ENCODE data around the gene C16orf74. TPM values are rescaled to one million over a fixed set of nuclear protein-coding genes. Genes with fewer than 3 reads are reported as not detected.

The C16orf74 gene
- polyA plus RNA-seq, 1 donor (not counting 4 experiments of a cell fraction or from before 2014, with no cell fraction given), result 35.3 TPM

DNA sequence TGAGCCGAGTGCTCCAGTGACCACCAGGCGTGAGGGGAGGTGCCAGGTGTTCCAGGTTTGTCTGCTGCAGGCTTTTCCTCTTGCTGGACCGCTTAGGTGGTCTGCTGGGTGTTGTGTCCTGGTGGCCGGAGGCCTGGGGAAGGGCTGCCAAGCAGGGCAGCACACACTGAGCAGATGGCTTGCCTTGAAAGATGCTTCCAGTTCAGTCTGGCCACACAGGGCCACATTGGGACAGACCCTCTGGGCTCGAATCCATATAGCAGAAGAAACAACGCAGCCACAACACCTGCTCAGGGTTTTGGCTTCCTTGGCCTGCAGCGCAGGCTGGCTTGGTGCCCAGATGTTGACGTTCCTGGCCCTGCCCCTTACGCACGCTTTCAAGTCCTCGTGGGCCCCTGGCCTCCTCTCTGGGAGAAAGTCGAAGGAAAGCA is 87.0 kb downstream of the C16orf74 start:
- H3K4me3 ChIP-seq (ENCODE audit: control insufficient read depth in 2 of 3, extremely low read depth in 1 of 3, insufficient read depth in 2 of 3, low read depth in 1 of 3, low read length in 3 of 3), result no peak overlapping the region
- H3K4me1 ChIP-seq (ENCODE audit: control insufficient read depth, extremely low read depth, insufficient read depth, low read length), result no peaks in the 10 kb centered on the region
- TF ChIP-seq, protein P1, sequence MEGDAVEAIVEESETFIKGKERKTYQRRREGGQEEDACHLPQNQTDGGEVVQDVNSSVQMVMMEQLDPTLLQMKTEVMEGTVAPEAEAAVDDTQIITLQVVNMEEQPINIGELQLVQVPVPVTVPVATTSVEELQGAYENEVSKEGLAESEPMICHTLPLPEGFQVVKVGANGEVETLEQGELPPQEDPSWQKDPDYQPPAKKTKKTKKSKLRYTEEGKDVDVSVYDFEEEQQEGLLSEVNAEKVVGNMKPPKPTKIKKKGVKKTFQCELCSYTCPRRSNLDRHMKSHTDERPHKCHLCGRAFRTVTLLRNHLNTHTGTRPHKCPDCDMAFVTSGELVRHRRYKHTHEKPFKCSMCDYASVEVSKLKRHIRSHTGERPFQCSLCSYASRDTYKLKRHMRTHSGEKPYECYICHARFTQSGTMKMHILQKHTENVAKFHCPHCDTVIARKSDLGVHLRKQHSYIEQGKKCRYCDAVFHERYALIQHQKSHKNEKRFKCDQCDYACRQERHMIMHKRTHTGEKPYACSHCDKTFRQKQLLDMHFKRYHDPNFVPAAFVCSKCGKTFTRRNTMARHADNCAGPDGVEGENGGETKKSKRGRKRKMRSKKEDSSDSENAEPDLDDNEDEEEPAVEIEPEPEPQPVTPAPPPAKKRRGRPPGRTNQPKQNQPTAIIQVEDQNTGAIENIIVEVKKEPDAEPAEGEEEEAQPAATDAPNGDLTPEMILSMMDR (optimal IDR thresholded peaks at IDR 0.05 in 1 of 3, IDR thresholded peaks at IDR 0.05 in 1 of 3, conservative IDR thresholded peaks at IDR 0.05 in 1 of 3; ENCODE audit: extremely low read depth in 1 of 3, insufficient read depth in 2 of 3, low read length in 3 of 3), result no peak
- TF ChIP-seq EZH2 (IDR thresholded peaks at IDR 0.05; ENCODE audit: low read length), result no peak
- H3K9me1 ChIP-seq (ENCODE audit: control insufficient read depth, extremely low read depth, insufficient read depth, low read length), result no peaks in the 10 kb centered on the region
- no peak overlapping the region for H2AFZ ChIP-seq (ENCODE audit: control insufficient read depth, low read length)
- no peak overlapping the region for H3K4me2 ChIP-seq (ENCODE audit: control insufficient read depth, extremely low read depth, insufficient read depth, low read depth, low read length)
- H3K9me3 ChIP-seq (ENCODE audit: control insufficient read depth, low read depth, low read length), result no peaks in the 10 kb centered on the region
- no peaks in the 10 kb centered on the region for H3K27me3 ChIP-seq (ENCODE audit: control insufficient read depth, extremely low read depth, insufficient read depth, low read length)
- H3K27ac ChIP-seq (ENCODE audit: control insufficient read depth, insufficient read depth, low read length), result no peak overlapping the region
- no peak overlapping the region for H3K9ac ChIP-seq (ENCODE audit: control insufficient read depth, extremely low read depth, insufficient read depth, low read length)
- peaks cover 25 to 46% of the 10 kb centered on the region in 2 experiments for H3K36me3 ChIP-seq (ENCODE audit: control insufficient read depth in 2 of 2, extremely low read depth in 1 of 2, insufficient read depth in 2 of 2, low read length in 2 of 2)
- dilution Hi-C loops (cut with MboI; ENCODE audit: extremely low pct_ligation_motif_present, low sequenced_read_pairs), result no loop called here
- peaks cover 3% of the 10 kb centered on the region for H4K20me1 ChIP-seq (ENCODE audit: control insufficient read depth, extremely low read depth, insufficient read depth, low read length)
- no peak for FAIRE-seq
- no peak for DNase-seq (ENCODE audit: low read depth, low spot score)
- H3K79me2 ChIP-seq (ENCODE audit: control insufficient read depth, insufficient read depth, low read length), result no peaks in the 10 kb centered on the region

DNA sequence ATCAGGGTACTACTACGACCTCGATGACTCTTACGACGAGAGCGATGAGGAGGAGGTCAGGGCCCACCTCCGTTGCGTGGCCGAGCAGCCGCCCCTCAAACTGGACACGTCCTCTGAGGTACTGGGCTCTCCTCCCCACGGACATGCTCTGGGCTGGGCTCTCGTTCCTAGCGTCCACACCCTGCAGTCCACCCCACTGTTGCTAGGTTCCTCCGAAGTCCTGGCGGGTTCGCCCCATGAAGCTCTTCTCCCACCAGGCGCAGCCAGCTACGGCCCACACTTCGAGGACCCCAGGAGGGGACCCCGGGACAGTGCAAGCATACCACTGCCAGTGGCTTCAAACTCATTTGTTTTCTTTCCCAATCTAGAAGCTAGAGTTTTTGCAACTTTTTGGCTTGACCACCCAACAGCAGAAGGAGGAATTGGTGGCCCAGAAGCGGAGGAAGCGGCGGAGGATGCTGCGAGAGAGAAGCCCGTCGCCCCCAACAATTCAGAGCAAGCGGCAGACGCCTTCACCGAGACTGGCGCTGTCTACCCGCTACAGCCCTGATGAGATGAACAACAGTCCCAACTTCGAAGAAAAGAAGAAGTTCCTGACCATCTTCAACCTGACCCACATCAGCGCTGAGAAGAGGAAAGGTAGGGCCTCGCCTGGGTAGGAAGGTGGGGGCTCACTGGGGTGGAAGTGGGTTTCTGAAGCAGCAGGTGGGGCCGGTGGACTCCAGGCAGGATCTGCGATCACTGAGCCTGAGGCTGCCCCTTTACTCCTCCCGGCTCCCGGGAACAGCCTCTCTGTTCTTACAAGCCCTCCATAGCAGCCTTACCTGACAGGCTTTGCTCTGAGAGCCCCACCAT is 87.7 kb downstream of the C16orf74 start:
- Histone ChIP-seq H3K27ac (ENCODE audit: control insufficient read depth, insufficient read depth, low read length) (no peak overlapping the region), H3K27me3 (ENCODE audit: control insufficient read depth, extremely low read depth, insufficient read depth, low read length) (no peaks in the 10 kb centered on the region), H3K4me1 (ENCODE audit: control insufficient read depth, extremely low read depth, insufficient read depth, low read length) (no peaks in the 10 kb centered on the region), H3K4me3 (ENCODE audit: control insufficient read depth in 2 of 3, extremely low read depth in 1 of 3, insufficient read depth in 2 of 3, low read depth in 1 of 3, low read length in 3 of 3) (no peak overlapping the region), H3K9me3 (ENCODE audit: control insufficient read depth, low read depth, low read length) (no peaks in the 10 kb centered on the region), H3K4me2 (ENCODE audit: control insufficient read depth, extremely low read depth, insufficient read depth, low read depth, low read length) (no peak overlapping the region), H3K36me3 (ENCODE audit: control insufficient read depth in 2 of 2, extremely low read depth in 1 of 2, insufficient read depth in 2 of 2, low read length in 2 of 2) (peaks cover 20 to 42% of the 10 kb centered on the region in 2 experiments), H3K9ac (ENCODE audit: control insufficient read depth, extremely low read depth, insufficient read depth, low read length) (no peak overlapping the region), H2AFZ (ENCODE audit: control insufficient read depth, low read length) (no peak overlapping the region), H4K20me1 (ENCODE audit: control insufficient read depth, extremely low read depth, insufficient read depth, low read length) (peaks cover 3% of the 10 kb centered on the region), H3K9me1 (ENCODE audit: control insufficient read depth, extremely low read depth, insufficient read depth, low read length) (no peaks in the 10 kb centered on the region), H3K79me2 (ENCODE audit: control insufficient read depth, insufficient read depth, low read length) (no peaks in the 10 kb centered on the region)
- dilution Hi-C loops (cut with MboI; ENCODE audit: extremely low pct_ligation_motif_present, low sequenced_read_pairs), result no loop called here
- no peak for FAIRE-seq
- TF ChIP-seq, protein P1 (optimal IDR thresholded peaks at IDR 0.05 in 1 of 3, IDR thresholded peaks at IDR 0.05 in 1 of 3, conservative IDR thresholded peaks at IDR 0.05 in 1 of 3; ENCODE audit: extremely low read depth in 1 of 3, insufficient read depth in 2 of 3, low read length in 3 of 3), result no peak
- TF ChIP-seq EZH2 (IDR thresholded peaks at IDR 0.05; ENCODE audit: low read length), result no peak
- DNase-seq (ENCODE audit: low read depth, low spot score), result no peak

All from keratinocyte (primary cell).